HG03103 (cell line): ENCODE results near the gene TTC21A.
A peak's percentile ranks its signal among the peaks of the same experiment; 100 is the strongest.
"Not testable (repeated sequence)": the region's sequence is repeated elsewhere in the genome, so short reads cannot be mapped to it uniquely, and the experiment has no call there.

ENCODE experiments used
- ATAC-seq: cut with Tn5 transposase; IDR thresholded peaks from one replicate; pipeline ENCODE4 v1.9.1; 2021; ENCODE audit warnings: low read depth; ENCODE audit not compliant: unreplicated experiment

The TTC21A gene, protein sequence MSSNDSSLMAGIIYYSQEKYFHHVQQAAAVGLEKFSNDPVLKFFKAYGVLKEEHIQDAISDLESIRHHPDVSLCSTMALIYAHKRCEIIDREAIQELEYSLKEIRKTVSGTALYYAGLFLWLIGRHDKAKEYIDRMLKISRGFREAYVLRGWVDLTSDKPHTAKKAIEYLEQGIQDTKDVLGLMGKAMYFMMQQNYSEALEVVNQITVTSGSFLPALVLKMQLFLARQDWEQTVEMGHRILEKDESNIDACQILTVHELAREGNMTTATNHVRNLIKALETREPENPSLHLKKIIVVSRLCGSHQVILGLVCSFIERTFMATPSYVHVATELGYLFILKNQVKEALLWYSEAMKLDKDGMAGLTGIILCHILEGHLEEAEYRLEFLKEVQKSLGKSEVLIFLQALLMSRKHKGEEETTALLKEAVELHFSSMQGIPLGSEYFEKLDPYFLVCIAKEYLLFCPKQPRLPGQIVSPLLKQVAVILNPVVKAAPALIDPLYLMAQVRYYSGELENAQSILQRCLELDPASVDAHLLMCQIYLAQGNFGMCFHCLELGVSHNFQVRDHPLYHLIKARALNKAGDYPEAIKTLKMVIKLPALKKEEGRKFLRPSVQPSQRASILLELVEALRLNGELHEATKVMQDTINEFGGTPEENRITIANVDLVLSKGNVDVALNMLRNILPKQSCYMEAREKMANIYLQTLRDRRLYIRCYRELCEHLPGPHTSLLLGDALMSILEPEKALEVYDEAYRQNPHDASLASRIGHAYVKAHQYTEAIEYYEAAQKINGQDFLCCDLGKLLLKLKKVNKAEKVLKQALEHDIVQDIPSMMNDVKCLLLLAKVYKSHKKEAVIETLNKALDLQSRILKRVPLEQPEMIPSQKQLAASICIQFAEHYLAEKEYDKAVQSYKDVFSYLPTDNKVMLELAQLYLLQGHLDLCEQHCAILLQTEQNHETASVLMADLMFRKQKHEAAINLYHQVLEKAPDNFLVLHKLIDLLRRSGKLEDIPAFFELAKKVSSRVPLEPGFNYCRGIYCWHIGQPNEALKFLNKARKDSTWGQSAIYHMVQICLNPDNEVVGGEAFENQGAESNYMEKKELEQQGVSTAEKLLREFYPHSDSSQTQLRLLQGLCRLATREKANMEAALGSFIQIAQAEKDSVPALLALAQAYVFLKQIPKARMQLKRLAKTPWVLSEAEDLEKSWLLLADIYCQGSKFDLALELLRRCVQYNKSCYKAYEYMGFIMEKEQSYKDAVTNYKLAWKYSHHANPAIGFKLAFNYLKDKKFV (N-terminal part only)

DNA sequence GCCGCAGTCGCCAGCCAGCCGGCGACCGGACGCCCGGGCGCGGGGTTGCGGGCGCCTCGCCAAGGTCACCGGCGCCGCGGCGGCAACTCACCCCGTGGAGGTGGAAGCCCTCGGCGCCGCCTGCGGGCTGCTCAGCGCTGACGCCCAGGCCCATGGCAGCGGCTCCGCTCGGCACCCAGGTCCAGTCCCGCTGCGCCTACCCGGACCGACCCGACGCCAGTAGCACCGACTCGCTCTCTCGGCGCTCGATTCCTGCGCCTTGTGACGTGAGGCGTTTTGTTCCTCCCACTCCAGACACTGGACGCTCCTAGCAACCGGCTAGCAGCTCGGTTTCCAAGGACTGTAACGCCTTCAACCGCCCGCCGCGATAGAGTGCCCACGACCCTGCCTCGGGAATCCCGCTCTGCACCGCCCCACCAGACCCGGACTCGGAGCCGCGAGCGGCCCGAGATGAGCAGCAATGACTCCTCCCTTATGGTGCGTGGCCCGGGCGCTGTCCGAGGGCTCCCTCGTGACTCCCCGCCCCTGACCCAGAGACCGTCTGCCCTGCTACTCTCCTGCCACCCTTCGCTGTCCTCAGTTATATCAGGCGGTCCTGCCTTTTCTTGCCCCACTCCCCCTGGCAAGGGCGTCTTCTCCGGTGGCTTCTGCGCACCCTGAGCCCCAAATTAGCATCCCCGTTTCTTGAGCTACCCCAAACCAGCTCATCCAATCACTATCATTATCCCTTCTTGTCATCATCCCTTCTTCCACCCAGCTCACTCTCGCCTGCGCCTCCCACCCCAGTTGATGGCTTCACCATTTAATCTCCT lies at the start of gene TTC21A, which contains the start of gene GORASP1:
Gene TTC21A, plus strand, starts transcription at position 293 of the 812 bp plus-strand sequence. Its CDS starts 158 bp downstream, at position 451.
Gene GORASP1, minus strand, starts transcription at position 240 of the 812 bp plus-strand sequence. Its CDS starts 86 bp downstream, at position 154.
- ATAC-seq: peak; percentile 30

DNA sequence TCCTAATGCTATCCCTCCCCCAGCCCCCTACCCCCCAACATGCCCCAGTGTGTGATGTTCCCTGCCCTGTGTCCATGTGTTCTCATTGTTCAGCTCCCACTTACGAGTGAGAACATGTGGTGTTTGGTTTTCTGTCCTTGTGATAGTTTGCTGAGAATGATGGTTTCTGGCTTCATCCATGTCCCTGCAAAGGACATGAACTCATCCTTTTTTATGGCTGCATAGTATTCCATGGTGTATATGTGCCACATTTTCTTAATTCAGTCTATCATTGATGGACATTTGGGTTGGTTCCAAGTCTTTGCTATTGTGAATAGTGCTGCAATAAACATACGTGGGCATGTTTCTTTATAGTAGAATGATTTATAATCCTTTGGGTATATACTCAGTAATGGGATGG lies 46.3 kb upstream of the TTC21A start:
- ATAC-seq: not testable (repeated sequence)

DNA sequence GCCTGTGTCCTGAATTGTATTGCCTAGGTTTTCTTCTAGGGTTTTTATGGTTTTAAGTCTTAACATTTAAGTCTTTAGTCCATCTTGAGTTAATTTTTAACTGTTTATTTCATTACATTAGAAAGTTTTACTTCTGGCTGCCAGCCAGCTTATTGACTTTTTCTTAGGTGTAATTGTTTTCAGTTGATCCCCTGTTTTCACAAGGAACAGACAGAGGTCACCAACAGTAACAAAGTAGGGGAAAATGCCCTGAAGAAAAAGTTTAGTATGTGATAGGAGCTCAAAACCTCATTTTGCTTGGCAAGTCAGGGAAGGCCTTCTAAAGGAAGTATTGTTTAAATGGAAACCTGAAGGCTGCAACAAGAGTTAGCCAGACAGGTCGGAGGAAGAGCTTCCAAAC lies 45.3 kb upstream of the TTC21A start:
- ATAC-seq: no peak

DNA sequence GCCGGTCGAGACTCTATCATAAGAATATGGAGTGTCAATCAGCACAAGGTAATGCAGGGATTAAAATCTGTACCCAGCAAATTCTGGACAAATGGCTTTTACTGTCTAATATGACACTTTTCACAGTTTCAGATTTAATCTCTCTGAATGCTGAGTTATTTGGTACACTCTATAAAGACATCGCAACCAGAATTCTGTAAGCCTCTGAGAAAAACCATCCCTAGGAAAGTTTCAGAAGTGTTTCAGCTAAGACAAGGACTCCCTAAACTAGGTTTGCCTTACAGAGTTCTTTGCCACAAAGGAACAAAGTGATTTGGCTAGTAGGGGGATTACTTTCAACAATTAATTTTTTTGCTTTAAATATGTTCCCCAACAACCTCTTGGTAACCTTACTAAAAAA lies 44.3 kb upstream of the TTC21A start:
- ATAC-seq: no peak

DNA sequence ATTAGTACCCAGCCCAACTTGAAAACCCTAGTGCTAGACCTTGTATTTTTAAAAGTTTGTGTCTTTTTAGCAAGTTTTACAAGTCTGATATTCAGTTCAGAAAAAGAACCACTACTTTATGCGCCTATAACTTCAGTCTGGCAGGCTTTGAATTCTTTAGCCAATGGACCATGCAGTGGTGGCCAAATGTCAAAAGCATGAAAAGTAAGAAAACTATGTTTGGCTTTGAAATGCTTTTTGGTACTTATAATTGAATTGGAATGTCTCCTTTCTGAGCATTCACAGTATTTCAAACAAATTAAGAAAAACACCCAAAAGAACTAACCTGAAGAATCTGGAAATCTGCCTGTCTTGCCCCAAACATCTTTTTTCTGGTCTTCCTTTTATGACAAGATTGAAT lies 42.8 kb upstream of the TTC21A start:
- ATAC-seq: no peak

DNA sequence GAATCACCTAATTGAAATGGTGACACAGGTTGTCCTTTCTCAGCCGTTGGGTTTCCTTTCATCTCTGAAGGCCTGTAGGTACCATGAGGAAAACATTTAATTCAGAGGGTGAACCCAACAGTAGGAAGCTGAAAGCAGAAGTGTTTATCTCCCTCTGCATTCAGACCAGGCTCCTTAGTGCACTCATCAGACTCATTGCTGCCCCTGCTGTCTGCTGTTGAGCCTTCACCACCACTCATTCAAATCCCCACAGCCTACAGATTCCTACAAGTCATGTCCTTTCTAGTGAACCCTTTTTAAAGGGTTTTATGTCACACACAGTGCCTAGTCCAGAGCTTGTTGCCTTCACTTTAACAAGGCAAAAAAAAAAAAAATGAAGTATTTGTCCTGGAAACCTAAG lies 42.3 kb upstream of the TTC21A start:
- ATAC-seq: peak; percentile 99

DNA sequence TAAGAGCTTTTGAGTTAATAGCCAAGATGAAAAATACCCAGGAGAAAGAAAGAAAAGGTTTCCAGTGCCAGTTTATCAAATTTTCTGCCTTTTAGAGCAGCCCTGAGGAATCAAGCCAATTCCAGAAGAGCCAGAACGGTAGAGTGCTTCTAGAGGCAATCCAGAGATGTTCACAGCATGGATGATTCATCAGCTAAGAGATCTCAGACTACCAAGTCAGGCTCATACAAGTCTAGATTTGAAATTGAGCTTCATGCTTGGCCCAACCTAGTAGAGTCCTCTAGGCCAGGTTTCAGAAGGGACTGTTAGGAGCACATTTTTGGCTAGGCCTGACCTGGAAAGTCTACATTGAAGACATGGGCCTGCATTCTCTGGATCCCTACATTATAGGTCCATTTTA lies 40.2 kb upstream of the TTC21A start:
- no peak for ATAC-seq

DNA sequence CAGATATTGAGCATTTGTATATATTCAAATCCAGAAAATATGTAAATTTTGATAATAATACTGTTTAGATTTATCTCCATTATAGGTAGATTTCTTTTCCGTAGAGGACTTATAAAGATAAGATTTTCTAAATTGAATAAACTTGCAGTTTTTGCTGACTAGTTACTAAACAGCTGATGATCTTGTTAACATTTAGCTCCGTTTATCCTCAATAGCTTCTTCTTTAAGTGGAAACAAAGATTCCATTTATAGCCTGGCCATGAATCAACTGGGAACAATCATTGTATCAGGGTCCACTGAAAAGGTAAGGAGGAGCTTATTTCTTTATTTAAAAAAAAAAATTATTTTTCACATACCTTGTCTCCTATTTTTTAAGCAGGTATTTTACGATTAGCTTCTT lies 38.9 kb upstream of the TTC21A start:
- no peak for ATAC-seq

DNA sequence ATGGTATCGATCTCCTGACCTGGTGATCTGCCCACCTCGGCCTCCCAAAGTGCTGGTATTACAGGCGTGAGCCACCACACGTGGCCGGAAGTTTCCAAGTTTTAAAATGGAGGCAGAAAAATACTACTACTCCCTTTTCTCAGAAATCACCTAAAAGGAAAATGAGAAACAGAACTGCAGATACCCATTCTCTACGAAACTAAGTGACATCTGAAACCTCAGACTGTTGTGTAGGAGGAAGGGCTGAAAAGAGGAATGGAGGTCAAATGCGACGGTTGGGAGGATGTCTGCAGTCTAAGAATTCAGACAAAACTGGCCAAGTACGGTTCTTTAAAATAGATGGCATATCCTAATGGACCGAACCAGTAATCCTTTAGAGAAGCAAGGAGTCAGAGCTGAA lies 31.6 kb upstream of the TTC21A start:
- ATAC-seq: no peak

DNA sequence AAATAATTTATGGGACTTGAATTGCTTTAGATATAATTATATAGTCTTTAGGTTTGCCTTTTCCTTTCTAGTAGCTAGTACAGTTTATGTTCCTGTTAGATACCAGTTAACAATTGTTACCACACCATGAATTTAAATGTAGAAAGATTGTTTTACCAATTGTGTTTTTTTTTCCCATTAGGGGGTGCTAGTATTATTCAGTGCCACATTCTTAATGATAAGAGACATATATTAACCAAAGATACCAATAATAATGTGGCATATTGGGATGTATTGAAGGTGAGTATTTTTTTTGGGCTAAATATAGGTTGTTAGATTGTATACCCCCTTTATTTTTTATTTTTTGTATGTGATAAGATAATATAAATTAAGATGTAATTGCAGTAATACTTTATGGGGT lies 27.9 kb upstream of the TTC21A start:
- no peak for ATAC-seq

DNA sequence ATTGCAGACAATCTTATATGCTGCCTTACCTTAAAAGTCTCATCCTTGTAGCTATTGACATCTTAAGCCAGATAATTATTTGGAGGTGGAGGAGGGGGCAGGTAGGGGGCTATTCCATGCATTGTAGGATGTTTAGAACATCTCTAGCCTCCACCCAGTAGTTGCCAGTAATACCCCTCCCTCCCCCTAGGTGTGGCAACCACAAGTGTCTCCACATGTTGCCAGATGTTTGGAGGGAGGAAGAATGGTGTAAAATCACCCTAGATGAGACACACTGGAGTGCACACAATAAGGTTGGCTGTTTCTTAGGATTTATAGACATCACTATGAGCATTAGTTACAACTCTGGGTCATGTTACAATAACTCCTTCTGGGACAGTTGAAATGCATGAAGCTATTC lies 27.5 kb upstream of the TTC21A start:
- ATAC-seq: no peak

DNA sequence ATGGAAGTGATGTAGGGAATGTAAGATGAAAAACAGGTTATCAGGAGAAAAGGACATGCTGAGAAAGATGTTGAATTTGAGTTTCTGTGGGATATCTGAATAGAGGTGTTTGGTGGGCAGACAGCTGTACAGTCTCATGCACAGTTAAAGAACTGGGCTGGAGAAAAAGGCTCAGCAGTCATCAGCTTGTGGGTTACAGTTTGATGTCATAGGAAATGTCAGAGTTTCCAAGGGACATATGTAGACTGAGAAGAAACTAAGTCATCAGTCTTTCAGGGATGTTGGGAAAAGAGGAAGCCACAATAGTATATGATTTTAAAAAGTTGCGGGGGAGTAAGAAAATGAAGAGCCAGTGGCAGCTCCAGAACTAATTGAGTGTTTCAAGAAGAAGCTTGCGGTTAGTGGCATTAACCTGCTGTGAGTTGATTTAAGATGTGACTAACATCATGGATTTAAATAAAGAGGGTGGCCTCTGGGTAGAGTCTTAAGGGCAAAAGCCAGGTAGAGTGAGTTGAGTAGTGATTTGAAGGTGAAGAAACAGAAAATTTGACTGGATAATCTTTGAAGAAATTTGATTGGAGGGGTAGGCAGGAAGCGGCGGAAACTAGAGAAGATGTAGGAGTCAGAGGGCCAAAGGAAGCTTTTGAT lies 24.7 kb upstream of the TTC21A start:
- ATAC-seq: no peak

DNA sequence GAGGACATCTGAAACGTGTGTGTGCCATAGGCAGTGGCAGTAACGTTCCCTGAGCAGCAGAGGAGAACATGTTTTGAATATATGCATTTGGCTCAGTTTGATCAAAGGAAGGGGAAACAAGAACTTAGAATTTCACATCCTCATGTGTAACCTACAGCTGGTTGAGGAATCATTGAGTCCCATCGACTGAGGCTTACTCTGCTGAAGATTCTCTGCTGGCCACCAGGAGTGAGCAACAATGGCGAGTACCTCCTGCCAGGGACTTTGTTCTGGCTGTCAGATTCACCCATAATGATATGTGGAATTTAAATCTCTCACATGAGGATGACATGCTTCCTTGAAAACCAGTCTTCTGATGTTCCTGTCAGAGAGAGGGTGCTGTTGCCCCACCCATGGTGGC lies 21.3 kb upstream of the TTC21A start:
- peak; percentile 87 for ATAC-seq

DNA sequence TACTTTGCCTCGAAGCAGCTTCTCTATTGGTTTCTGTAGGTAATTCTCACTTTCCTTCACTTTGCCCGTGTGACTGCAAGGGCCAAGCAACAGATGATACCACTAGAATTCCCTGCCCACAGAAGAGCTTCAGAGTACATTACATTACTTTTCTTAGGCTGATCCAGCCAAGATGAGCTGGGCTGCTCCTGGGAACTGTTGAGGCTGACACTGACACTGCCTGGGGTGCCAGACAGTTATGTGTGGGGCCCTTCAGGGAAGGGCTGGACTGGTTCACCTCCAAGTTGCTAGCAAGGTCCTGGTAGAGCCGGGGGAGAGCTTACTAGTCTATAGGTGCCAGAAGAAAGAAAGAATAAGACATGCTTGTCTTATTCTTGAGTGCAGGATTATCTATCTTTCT lies 19.0 kb upstream of the TTC21A start:
- no peak for ATAC-seq

DNA sequence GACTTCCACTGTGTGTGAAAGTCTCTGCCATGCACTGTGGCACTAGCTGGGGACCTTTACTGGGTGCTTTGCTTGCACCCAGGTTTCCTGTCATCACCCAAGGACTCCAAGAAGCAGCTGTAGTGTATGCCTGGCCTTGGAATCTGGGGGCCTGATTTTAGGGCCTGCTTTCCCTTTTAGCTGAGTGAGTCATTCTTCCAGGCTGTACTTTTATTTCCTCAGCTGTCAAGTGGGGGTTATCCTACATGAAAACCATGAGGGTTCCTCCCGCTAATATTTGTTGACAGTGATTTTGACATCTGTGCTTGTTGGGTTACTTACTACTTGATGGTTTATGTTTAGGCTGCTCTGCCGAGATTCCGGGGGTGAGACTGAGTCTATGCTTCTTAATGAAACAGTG lies 18.6 kb upstream of the TTC21A start:
- ATAC-seq: no peak

DNA sequence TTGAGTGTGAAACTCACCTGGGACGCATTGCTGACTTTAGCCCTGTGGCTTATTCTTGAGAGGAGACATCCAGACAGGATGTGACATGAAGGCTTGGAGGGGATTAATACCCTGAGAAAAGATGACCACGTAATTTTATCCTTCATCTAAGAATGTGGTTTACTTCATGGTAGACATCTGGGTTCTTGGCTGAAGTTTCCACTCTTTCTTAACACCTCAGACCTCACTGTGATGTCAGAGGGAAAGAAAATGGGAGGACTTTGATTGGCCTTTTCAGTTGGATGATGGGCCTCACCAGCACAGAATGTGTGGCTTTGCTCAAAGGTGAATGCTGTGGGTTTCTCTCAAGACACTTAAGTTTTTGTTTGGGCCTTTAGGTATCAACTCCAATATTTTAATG lies 16.6 kb upstream of the TTC21A start:
- ATAC-seq: no peak

DNA sequence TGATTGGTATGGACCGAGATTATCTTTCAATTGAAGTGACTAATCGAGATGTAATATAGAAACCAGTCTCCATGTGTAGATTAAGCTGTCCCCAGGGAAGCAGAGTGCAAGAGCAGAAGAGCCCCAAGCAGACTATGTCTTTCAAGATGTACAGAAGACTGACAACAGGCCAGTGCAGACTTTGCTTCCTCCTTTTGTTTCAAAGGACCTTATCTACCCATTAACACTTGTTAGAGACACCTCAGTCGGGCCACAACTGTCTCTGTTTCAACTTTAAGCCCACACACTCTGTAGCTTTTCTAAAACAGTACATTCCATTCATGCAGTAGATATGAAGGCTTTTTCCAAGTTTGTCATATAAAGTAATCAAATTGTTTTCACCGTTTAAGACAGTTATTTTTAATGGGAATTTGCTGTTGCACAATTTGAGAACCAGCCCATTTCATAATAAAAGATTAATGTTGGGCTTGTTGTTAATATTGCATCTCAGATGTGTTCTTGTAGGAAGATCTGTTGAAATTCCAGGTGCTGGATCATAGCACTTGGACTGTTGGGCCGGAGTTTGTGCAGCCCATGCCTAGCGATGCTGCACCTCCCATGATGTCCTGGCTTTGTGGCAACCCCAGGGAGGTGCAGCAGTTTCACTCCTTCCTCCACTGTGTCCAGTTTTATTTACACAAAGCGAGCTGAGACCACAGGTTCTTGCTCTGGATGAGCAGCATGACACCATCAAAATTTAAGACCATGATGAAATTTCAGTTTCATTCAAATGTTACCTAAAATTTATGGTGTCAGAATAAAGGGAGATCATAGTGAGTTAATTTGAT lies 12.4 kb upstream of the TTC21A start:
- ATAC-seq: no peak

DNA sequence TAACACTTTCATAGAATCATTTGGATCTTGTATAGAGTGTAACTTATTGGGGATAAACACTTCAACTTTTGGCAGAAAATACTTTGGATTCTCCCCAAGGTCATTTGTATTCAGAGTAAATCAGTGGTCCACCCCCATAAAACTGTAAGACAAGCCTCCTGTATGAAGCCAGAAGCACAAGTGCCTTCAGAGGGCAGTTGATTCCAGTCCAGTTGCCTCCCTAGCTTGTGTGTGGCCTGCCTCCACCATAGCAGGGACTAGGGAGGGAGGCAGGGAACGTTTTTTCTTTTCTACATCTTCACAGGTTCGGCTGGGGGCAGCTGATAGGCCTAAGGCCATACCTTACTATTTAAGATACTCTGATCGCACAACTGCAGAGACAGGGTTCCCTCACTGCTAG lies 11.7 kb upstream of the TTC21A start:
- ATAC-seq: no peak

DNA sequence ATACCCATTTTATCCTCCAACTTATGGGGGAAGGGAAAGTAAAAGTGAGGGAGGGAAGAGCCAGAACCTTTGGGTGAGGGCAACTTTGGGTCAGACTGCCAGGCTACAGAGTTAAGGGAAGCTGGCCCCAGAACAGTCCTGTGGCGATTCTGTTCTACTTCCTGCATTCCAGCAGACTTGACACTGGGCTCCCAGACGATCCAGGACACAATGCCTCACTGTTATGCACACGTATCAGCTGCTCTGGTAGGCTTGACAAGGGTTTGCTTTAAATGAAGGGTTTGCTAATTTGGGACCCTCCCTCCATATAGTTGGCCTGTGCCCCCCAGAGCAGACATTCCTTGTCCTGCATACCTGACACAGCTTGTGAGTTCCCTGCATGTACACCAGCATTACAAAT lies 10.7 kb upstream of the TTC21A start:
- ATAC-seq: no peak
